ENCODE results near the gene ARPP21. TPM values are rescaled to one million over a fixed set of nuclear protein-coding genes. Genes with fewer than 3 reads are reported as not detected.

The ARPP21 gene
- total RNA-seq, 1 donor from 2014 or later: 0.63 TPM

- DNase-seq (ENCODE audit: low spot score) (no peak), ATAC-seq (no peak)
Measured at GRCh38 chr3:35641331-35641730, 2.0 kb downstream of the ARPP21 start.

GRCh38 chr3:35641920-35642527, 2.7 kb downstream of the ARPP21 start:
- ATAC-seq (no peak), DNase-seq (ENCODE audit: low spot score) (no peak)

GRCh38 chr3:35643495-35643894, 4.2 kb downstream of the ARPP21 start:
- no peak for DNase-seq (ENCODE audit: low spot score)
- no peak for ATAC-seq

DNA sequence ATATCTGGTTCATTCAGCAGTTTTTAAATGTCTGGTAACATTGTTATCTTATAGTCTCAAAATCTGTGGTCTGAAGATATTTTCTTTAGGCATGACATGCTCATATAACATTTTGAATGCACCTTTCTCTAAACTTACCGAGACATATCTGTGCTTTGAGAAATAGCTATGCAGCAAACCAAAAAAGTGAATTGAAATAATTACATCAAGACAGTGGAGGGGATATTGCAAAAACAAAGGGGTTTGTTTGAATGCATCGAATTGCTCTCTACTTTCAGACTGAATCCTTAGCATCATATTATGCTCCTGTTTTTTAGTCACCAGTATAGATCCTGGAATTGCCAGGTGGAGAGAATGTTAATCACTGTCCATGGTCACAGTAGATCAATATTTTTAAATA, 5.1 kb downstream of the ARPP21 start:
- ATAC-seq (no peak), DNase-seq (ENCODE audit: low spot score) (no peak)

GRCh38 chr3:35645189-35645588, 5.9 kb downstream of the ARPP21 start:
- ATAC-seq: no peak
- no peak for DNase-seq (ENCODE audit: low spot score)

- no peak for ATAC-seq
- DNase-seq (ENCODE audit: low spot score): no peak
Measured at GRCh38 chr3:35646081-35646480, 6.8 kb downstream of the ARPP21 start.

- DNase-seq (ENCODE audit: low spot score) (no peak), ATAC-seq (no peak)
Measured at GRCh38 chr3:35647461-35647860, 8.1 kb downstream of the ARPP21 start.

DNA sequence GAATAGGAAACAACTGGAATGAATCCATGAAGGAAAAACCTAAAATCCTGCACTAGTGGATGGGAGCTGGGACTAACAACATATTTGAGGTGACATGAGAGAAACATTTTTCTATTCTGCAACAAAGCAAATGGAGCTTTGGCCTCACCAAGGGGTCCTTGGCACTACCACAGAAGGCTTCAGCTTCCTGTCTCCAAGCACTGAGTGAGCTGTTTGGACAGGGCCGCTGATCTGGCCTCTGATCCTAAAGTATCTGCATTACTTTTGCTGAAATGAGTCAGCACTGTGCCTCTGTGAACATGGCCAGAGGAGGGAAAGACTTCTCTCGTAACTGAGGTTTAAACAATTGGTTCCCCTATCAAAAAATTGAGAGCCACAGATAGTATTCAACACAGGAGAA, 9.0 kb downstream of the ARPP21 start:
- DNase-seq (ENCODE audit: low spot score): no peak
- no peak for ATAC-seq

DNA sequence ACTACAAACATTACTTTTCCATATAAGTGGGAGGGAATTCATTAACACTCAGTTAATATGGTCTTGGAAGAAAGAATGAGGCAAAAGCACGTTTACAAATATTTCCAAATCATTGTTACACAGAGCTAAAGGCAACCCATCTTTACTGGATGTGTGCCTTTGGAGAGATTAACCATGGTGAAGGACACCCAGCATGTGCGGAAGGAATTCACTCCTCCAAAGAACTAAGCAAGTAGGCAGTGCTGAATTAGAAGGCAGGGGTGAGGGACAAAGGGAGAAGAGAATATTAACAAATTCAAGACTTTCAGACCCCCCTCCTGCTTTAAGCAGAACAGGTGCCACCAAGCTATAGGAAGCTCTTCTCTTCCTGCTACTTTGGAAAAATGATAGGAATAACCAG, 10.1 kb downstream of the ARPP21 start:
- DNase-seq (ENCODE audit: low spot score) (no peak), ATAC-seq (no peak)

DNA sequence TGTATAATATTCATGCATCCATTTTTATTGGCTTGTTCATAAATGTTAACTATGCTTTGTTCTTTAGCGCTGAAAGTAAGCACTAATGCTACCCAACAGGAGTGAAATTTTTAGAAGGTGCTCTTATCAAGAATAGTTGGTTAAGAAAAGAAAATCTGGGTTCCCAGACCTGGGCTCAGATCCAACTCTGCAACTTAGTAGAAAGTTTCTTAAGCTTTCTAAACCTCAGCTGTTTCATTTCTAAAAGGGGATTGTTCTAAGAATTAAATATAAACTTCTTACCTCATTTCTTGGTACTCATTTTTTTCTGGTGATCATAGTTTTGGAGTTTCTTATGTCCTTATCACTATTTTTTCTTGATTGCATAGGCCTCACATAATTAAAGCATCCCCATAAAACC, 12.1 kb downstream of the ARPP21 start:
- DNase-seq (ENCODE audit: low spot score): no peak
- ATAC-seq: no peak

DNA sequence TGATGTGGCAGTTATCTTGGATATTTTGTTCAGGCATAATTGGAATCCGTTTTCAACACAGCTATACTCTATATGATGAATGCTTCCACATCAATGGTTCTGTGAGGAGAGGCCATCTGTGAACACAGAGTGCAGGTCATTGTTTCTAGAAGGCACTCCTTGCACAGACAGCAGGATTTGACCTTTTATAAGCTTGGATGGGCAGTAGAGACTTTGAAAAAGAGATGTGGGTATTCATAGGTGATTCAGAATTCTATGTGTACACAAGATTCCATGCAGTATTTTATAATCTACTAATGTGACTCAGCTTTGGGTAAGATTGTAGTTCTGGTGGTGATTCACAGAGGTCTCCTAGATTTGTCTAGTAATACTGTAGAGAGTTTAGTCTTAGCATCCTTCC, 12.5 kb downstream of the ARPP21 start:
- DNase-seq (ENCODE audit: low spot score) (no peak), ATAC-seq (no peak)

DNA sequence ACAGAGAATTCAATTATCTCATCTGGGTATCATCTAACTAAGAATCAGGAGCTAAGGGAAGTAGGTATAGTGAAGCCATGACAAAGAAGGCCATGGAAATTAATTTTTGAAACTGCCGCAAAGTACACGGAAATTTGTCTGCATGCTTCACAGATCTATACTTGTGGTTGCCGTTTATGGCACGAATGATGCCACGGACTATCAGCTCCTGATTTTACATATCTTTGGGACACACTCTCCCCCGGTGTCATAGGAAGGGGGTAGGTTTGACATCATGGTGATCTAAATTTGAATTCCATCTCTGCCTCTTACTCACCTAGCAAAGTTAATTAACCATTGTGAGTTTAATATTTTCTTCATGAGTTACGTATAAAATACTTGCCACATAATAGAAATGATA, 14.0 kb downstream of the ARPP21 start:
- DNase-seq (ENCODE audit: low spot score) (no peak), ATAC-seq (no peak)

DNA sequence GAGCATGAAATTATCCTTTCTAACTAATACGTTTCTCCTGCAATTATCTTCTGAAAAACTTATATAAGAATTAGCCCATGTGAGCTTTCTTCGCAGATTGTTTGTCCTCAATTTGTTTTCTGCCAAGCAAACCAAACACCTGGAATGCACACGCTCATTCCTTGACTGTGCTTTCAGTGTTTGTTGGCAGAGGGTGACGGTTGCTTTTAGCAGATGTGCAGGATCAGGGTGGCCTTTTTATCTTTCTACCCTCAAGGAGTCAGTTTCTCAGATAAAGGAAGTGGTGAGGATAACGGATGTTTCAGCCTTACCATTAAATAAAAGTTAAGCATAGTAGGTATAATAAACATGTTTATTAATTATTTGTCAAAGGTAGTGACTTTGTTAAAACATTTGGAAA, 15.2 kb downstream of the ARPP21 start:
- no peak for ATAC-seq
- no peak for DNase-seq (ENCODE audit: low spot score)

- ATAC-seq (no peak), DNase-seq (ENCODE audit: low spot score) (no peak)
Measured at GRCh38 chr3:35658686-35659085, 19.4 kb downstream of the ARPP21 start.

GRCh38 chr3:35659768-35660167, 20.4 kb downstream of the ARPP21 start:
- ATAC-seq (peak; percentile 87), DNase-seq (ENCODE audit: low spot score) (peak; percentile 78)

GRCh38 chr3:35663471-35663870, 24.1 kb downstream of the ARPP21 start:
- ATAC-seq (peak; percentile 80), DNase-seq (ENCODE audit: low spot score) (peak; percentile 59)

DNA sequence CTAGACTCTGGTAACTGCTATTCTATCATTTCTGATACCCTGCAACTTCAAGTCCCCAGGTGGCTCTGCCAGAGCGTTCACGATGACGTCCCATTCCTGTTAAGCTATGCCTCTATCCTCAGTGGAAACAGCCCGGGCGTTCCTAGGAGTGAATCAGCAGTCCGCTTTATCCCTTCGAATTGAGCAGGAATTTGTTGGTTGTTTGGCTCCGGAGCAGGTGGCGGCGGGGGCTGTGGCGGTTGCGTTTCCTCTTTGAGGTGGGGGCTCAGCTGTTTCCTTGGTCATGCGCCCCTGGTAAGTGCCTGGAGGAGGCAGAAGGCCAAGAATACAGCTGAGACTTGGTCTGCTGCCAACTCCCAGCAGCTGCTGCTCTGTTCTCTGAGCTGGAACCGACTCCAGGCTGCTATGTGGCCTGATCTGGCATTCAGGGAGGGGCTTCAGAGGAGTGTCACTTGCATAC, 25.2 kb downstream of the ARPP21 start:
- DNase-seq (ENCODE audit: low spot score): peak; percentile 57
- peak; percentile 53 for ATAC-seq

- DNase-seq (ENCODE audit: low spot score): no peak
- ATAC-seq: no peak
Measured at GRCh38 chr3:35665390-35666055, 26.2 kb downstream of the ARPP21 start.

DNA sequence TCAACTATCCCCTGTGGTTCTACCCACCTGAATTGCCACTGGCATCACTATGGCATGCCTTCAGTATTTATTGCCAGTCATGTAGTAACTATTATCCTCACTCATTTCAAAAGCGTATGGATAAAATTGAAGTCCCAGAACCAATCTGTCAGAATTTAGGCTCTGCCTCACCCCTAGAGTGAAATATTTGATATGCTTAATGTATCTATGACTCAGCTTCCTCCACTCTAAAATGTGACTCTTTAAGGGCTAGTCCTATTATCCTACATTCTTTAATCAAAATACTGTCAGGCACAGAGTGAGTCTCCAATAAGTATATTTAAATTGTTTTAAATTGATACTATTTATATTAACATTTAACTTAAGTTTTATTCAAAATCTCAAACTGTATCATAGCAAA, 27.6 kb downstream of the ARPP21 start:
- ATAC-seq (no peak), DNase-seq (ENCODE audit: low spot score) (no peak)

DNA sequence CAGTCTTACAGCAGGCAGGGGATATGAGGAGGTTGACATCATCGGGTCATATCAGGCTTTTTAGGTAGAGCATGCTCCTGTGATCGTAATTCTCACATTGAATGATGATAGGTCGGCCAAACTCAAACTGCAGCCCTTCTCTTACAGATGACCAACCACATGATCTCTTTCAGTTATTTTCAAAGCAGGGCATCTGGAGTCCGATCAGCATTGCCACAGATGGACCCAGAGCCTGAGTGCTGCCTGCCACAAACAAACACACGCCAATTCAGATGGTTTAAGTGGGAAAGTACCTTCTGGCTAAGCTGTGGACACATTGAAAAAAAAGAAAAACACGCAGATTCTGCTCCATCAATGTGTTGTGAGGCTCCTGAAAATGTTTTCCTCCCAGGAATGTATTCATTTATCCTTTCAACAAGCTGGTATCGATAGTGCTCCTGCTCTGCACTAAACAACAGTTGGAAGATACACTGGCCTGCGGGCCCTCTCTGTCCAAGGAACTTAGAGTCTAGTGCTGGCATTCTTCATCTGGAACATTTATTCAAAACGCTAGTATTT, 31.2 kb downstream of the ARPP21 start:
- ATAC-seq (peak; percentile 63), DNase-seq (ENCODE audit: low spot score) (peak; percentile 46)

DNA sequence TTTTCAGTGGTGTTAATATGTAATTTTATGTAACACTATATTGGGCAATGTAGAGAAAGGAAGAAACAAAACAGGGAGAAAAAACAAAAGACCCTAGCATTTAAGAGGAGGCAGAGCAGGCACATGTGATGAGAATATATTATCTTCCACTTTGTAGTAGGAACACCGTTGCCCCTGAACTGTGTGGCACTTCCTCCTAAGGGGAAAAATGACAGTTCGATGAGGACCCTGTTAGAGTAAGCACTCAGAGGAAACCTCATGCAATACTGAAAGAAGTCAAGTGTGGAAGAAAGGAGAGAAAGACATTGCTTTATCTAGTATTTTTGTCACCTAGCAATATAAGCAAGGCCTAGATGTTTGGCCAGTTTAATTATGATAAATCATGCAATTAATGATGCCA, 32.2 kb downstream of the ARPP21 start:
- ATAC-seq (no peak), DNase-seq (ENCODE audit: low spot score) (no peak)

DNA sequence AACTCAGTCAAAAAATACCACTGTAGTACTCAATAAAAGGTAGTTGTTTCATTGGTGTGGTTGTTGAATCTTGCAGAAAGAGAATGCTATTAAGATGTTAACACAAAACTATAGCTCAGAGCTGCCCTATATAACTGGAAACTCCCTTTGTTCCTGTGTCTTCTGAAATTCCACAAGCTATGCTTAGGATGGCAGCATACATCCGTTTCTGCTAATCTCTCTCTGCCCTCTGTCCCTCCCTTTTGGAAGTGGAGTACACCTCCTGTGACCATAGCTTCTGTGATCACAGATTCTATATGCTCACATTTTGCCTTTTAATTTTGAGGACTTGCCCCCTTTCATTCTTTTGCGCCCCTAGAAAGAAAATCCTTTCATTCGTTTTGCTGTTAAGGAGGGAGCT, 33.7 kb downstream of the ARPP21 start:
- no peak for DNase-seq (ENCODE audit: low spot score)
- no peak for ATAC-seq
